ENCODE data around the gene PRDM5. TPM values are rescaled to one million over a fixed set of nuclear protein-coding genes. Genes with fewer than 3 reads are reported as not detected.

The PRDM5 gene
- total and polyA plus RNA-seq, 10 of the 15 experiments (the other 5 are each of a cell fraction or from before 2014, with no cell fraction given): 0.07 TPM; not detected in 9

- intact Hi-C loops (cut with micrococcal nuclease; ENCODE audit: unreplicated experiment) (loop anchor here (5.0 kb wide), 1 partner anchor 1193 kb away; no protein-coding TSS in a partner anchor), in situ Hi-C loops (cut with MboI) (no loop called here)
- ATAC-seq: no peak
- H3K27ac ChIP-seq (ENCODE audit: control insufficient read depth, insufficient read depth): no peak overlapping the region
- FAIRE-seq: no peak
- H3K27me3 ChIP-seq (replicated peaks in 1 of 2; ENCODE audit: control insufficient read depth in 2 of 2, insufficient read depth in 2 of 2, low read length in 1 of 2): no peaks in the 10 kb centered on the region
- H3K9ac ChIP-seq (ENCODE audit: control insufficient read depth, insufficient read depth, low read length): no peak overlapping the region
- H4K20me1 ChIP-seq (ENCODE audit: control insufficient read depth, insufficient read depth): no peaks in the 10 kb centered on the region
- BruUV-seq (replicated peaks): no TSS peak
- DNase-seq (ENCODE audit: low read depth, low spot score): no peak
- no peaks in the 10 kb centered on the region for H3K4me1 ChIP-seq (ENCODE audit: control insufficient read depth, insufficient read depth, low read length)
- no peaks in the 10 kb centered on the region for H3K9me3 ChIP-seq (replicated peaks; ENCODE audit: control insufficient read depth, insufficient read depth, low read length)
- H3K79me2 ChIP-seq (ENCODE audit: control insufficient read depth, insufficient read depth, low read length): no peaks in the 10 kb centered on the region
- SMC1A ChIA-PET (ENCODE audit: uncharacterized antibody, unreplicated experiment): interaction anchor here (1.0 to 2.7 kb wide), 4 partner anchors 8 to 39 kb away, joined by 3 to 7 read pairs (median 5); no protein-coding TSS in a partner anchor
- no peak overlapping the region for H3K4me2 ChIP-seq (ENCODE audit: control insufficient read depth, insufficient read depth)
- H2AFZ ChIP-seq (ENCODE audit: control insufficient read depth, low read depth, low read length): no peak overlapping the region
- no peak overlapping the region for H3K4me3 ChIP-seq
- CTCF ChIA-PET: no interaction called here
- POLR2A ChIA-PET: no interaction called here
- RAD21 ChIA-PET (ENCODE audit: unreplicated experiment): no interaction called here
- WGBS (ENCODE audit: insufficient coverage, insufficient replicate concordance, low lambda C conversion rate, missing lambda C conversion rate): 18% methylated on average over 2 of the region's 2 CpGs
- no peak for TF ChIP-seq MEF2A (IDR thresholded peaks at IDR 0.05; ENCODE audit: insufficient read depth, low read depth, low read length)
- TF ChIP-seq SUPT20H (IDR thresholded peaks at IDR 0.05; ENCODE audit: borderline replicate concordance, control insufficient read depth, low read depth, low read length): no peak
- TF ChIP-seq, protein P1, sequence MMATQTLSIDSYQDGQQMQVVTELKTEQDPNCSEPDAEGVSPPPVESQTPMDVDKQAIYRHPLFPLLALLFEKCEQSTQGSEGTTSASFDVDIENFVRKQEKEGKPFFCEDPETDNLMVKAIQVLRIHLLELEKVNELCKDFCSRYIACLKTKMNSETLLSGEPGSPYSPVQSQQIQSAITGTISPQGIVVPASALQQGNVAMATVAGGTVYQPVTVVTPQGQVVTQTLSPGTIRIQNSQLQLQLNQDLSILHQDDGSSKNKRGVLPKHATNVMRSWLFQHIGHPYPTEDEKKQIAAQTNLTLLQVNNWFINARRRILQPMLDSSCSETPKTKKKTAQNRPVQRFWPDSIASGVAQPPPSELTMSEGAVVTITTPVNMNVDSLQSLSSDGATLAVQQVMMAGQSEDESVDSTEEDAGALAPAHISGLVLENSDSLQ (IDR thresholded peaks at IDR 0.05): no peak
- no peak for TF ChIP-seq ZNF274 (IDR thresholded peaks at IDR 0.05; ENCODE audit: insufficient read depth, insufficient read length)
- no peak for TF ChIP-seq USF1 (IDR thresholded peaks at IDR 0.05; ENCODE audit: borderline replicate concordance, extremely low read length, insufficient read depth, low read depth, low read length)
- TF ChIP-seq NBN (IDR thresholded peaks at IDR 0.05): no peak
- no peak for TF ChIP-seq IKZF2 (IDR thresholded peaks at IDR 0.05)
- TF ChIP-seq EZH2 (IDR thresholded peaks at IDR 0.05; ENCODE audit: borderline replicate concordance, control insufficient read depth, low read depth, low read length): no peak
- H3K36me3 ChIP-seq (ENCODE audit: control insufficient read depth in 2 of 2, insufficient read depth in 2 of 2, low read length in 1 of 2): no peaks in the 10 kb centered on the region
Measured at GRCh38 chr4:120760047-120760446, 162.5 kb downstream of the PRDM5 start.
